Forelimb muscle (tissue), 1 donor: ENCODE data around the gene JAK3. TPM values are rescaled to one million over a fixed set of nuclear protein-coding genes. Genes with fewer than 3 reads are reported as not detected.
"Not testable (repeated sequence)": the region's sequence is repeated elsewhere in the genome, so short reads cannot be mapped to it uniquely, and the experiment has no call there.

ENCODE experiments used
- DNase-seq: peaks from one replicate; pipeline ENCODE4 v3.0.0-alpha.2; 2013; ENCODE audit warnings: low read depth
- polyA plus RNA-seq: library from polyadenylated mRNA; unstranded; fragments of 120-200 nt; gene quantifications from one replicate; pipeline ENCODE4 v1.2.1, GENCODE V29; 2013; ENCODE audit not compliant: insufficient read length

JAK3 gene
- polyA plus RNA-seq, 1 donor = 1.9 TPM

- DNase-seq = not testable (repeated sequence)
These were observed 69.9 kb downstream of the JAK3 start for GRCh38 chr19:17777840-17778239.

- DNase-seq = no peak
These were observed 71.6 kb downstream of the JAK3 start for GRCh38 chr19:17775991-17776803.

DNA sequence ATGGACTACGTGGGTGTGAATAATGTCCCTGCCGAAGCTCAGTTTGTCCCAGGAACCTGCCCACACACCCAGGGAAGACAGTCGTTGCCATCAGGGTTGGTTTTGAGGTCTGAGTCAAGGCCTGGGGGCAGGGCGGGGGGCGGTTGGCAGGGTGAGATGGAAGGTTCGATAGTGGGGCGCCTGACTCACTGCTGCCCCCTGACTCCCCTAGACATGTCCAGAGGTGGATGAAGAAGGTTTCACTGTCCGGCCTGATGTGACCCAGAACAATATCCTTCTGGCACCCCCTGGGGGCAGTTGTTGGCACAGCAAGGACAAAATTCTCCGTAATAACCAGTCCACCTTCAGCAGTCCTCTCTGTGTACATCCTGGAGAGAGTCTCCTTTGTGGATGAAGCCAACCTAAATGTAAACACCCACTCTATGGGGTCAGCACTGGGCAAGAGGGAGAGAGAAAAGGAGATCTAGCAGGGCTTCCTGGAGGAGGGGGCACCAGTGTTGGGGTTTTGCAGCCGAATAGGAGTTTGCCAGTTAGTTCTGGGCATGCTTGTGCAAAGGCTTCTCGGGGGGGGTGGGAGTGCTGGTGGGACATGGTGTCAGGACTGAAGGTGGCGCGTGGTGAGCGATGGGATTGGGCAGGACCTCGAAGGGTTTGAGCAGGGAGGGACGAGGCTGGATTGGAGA is 72.4 kb downstream of the JAK3 start:
- no peak for DNase-seq

Other genes starting within 250 kb of the JAK3 start
- 0.10 TPM for gene UNC13A, start 159.6 kb downstream of the JAK3 start, polyA plus RNA-seq
- gene MAP1S, start 128.5 kb downstream of the JAK3 start, polyA plus RNA-seq = 28.4 TPM
- 0.83 TPM for gene FCHO1, start 96.5 kb downstream of the JAK3 start, polyA plus RNA-seq
- gene B3GNT3, start 52.8 kb downstream of the JAK3 start, polyA plus RNA-seq = not detected
- not detected for gene INSL3, start 26.5 kb downstream of the JAK3 start, polyA plus RNA-seq
- gene RPL18A, start 11.9 kb upstream of the JAK3 start, polyA plus RNA-seq = 2,721 TPM
- gene SLC5A5, start 24.0 kb upstream of the JAK3 start, polyA plus RNA-seq = not detected
- 54.8 TPM for gene CCDC124, start 85.0 kb upstream of the JAK3 start, polyA plus RNA-seq
- 0.97 TPM for gene KCNN1, start 119.1 kb upstream of the JAK3 start, polyA plus RNA-seq
- gene ARRDC2, start 160.2 kb upstream of the JAK3 start, polyA plus RNA-seq = 4.8 TPM
- 0.35 TPM for gene IL12RB1, start 239.0 kb upstream of the JAK3 start, polyA plus RNA-seq
- gene MAST3, start 249.8 kb upstream of the JAK3 start, polyA plus RNA-seq = 11.4 TPM